Measurements from ENCODE around the gene OR4N2. TPM values are rescaled to one million over a fixed set of nuclear protein-coding genes. Genes with fewer than 3 reads are reported as not detected.

Gene OR4N2
- total and polyA plus RNA-seq, 9 of the 15 experiments (the other 6 are each of a cell fraction or from before 2014, with no cell fraction given): not detected

- TF ChIP-seq FOXM1 (IDR thresholded peaks at IDR 0.05; ENCODE audit: low read depth) (no peak), FOXM1 (CRISPR knock-in tag; IDR thresholded peaks at IDR 0.05; ENCODE audit: low read depth) (no peak), SNRNP70 (optimal IDR thresholded peaks at IDR 0.05; ENCODE audit: low read depth, low read length) (no peak), CBX5 (IDR thresholded peaks at IDR 0.05; ENCODE audit: borderline replicate concordance, low read depth) (no peak), MEIS2 (IDR thresholded peaks at IDR 0.05; ENCODE audit: partially characterized antibody) (no peak), SREBF2 (CRISPR knock-in tag; IDR thresholded peaks at IDR 0.05) (no peak), CXXC5 (CRISPR knock-in tag; IDR thresholded peaks at IDR 0.05) (no peak), CBFA2T3 (IDR thresholded peaks at IDR 0.05) (no peak), ZNF134 (CRISPR knock-in tag; conservative IDR thresholded peaks at IDR 0.05) (no peak)
Measured at GRCh38 chr14:19800282-19801117, 3.1 kb upstream of the OR4N2 start (continued).

GRCh38 chr14:19801118-19801464 is 2.5 kb upstream of the OR4N2 start:
- H3K27me3 ChIP-seq (ENCODE audit: control insufficient read depth in 2 of 2, insufficient read depth in 2 of 2, low read length in 2 of 2): no peaks in the 10 kb centered on the region
- H3K27ac ChIP-seq (ENCODE audit: extremely low read depth, low read depth, low read length): no peak overlapping the region
- H3K4me1 ChIP-seq (replicated peaks in 1 of 2; ENCODE audit: control insufficient read depth in 2 of 2, insufficient read depth in 2 of 2, low read length in 2 of 2): no peaks in the 10 kb centered on the region
- BruUV-seq (replicated peaks): no TSS peak
- no peaks in the 10 kb centered on the region for H3K9me3 ChIP-seq (replicated peaks; ENCODE audit: control insufficient read depth, insufficient read depth, low read depth, low read length)
- no peak for FAIRE-seq
- H3K9me1 ChIP-seq (ENCODE audit: control insufficient read depth, insufficient read depth, low read length): no peaks in the 10 kb centered on the region
- no peak overlapping the region for H3K4me3 ChIP-seq
- no peaks in the 10 kb centered on the region for H4K20me1 ChIP-seq (replicated peaks; ENCODE audit: control insufficient read depth, insufficient read depth, low read length)
- ATAC-seq: peak; percentile 76
- in situ Hi-C loops (cut with MboI) (no loop called here), intact Hi-C loops (cut with micrococcal nuclease) (loop anchor here (10.0 kb wide), 1 partner anchor 74 kb away; the partner anchor contains the start of gene OR4K2)
- no peaks in the 10 kb centered on the region for H3K36me3 ChIP-seq (ENCODE audit: control insufficient read depth, insufficient read depth, low read length)
- WGBS (ENCODE audit: insufficient coverage, low coverage, missing lambda C conversion rate): 17% methylated on average over 13 of the region's 13 CpGs
- no peak overlapping the region for H2AFZ ChIP-seq (ENCODE audit: low read depth, low read length)
- no peak for DNase-seq (ENCODE audit: extremely low read depth in 1 of 4, low spot score in 3 of 4)
- ChIA-PET POLR2A (no interaction called here), CTCF (ENCODE audit: low intra/inter-chr PET ratio) (no interaction called here)
- H3K9ac ChIP-seq (ENCODE audit: insufficient read depth in 1 of 2, low read depth in 2 of 2, low read length in 2 of 2): no peak overlapping the region
- H3K79me2 ChIP-seq (ENCODE audit: control insufficient read depth, insufficient read depth, low read length): no peaks in the 10 kb centered on the region
- H3K4me2 ChIP-seq (ENCODE audit: insufficient read depth, low read length): no peak overlapping the region
- TF ChIP-seq ZFP91 (CRISPR knock-in tag; IDR thresholded peaks at IDR 0.05) (no peak), ETS1 (conservative IDR thresholded peaks at IDR 0.05; ENCODE audit: control insufficient read depth, low read depth, low read length) (no peak), SRSF3 (IDR thresholded peaks at IDR 0.05; ENCODE audit: insufficient read depth, low read length) (no peak), DDX20 (tag; IDR thresholded peaks at IDR 0.05; ENCODE audit: low read depth) (no peak), HEY1 (CRISPR knock-in tag; IDR thresholded peaks at IDR 0.05; ENCODE audit: borderline replicate concordance) (no peak), ZNF740 (CRISPR knock-in tag; IDR thresholded peaks at IDR 0.05) (no peak), ZNF740 (tag; IDR thresholded peaks at IDR 0.05) (no peak), STAT5A (IDR thresholded peaks at IDR 0.05; ENCODE audit: borderline replicate concordance, low read length) (no peak), NCOA1 (IDR thresholded peaks at IDR 0.05; ENCODE audit: low read depth) (no peak)

Measured in K562 (cell line).